Measurements from ENCODE around the gene NKIRAS2.

NKIRAS2 gene

GRCh38 chr17:42059815-42060214, 39.9 kb downstream of the NKIRAS2 start:
- ATAC-seq, result no peak

- ATAC-seq, result no peak
These were observed 40.3 kb downstream of the NKIRAS2 start for GRCh38 chr17:42060231-42060630.

- ATAC-seq, result no peak
These were observed 42.0 kb downstream of the NKIRAS2 start for GRCh38 chr17:42061646-42062487.

GRCh38 chr17:42062681-42063080, 42.8 kb downstream of the NKIRAS2 start:
- no peak for ATAC-seq

GRCh38 chr17:42065201-42065600, 45.3 kb downstream of the NKIRAS2 start:
- no peak for ATAC-seq

- ATAC-seq, result peak; percentile 47 to 52
These were observed 47.6 kb downstream of the NKIRAS2 start for GRCh38 chr17:42067371-42068091.

GRCh38 chr17:42068979-42069378, 49.1 kb downstream of the NKIRAS2 start:
- ATAC-seq, result no peak

GRCh38 chr17:42071810-42072209, 51.9 kb downstream of the NKIRAS2 start:
- ATAC-seq, result no peak

GRCh38 chr17:42072323-42073187, 52.7 kb downstream of the NKIRAS2 start:
- peak; percentile 7 to 33 for ATAC-seq

Measured in activated CD4-positive, CD25-positive, alpha-beta regulatory T cell treated with anti-CD3 and anti-CD28 coated beads, Interleukin-2, amount 50 U/mL, for 24 hours (primary cell).